ENCODE data around the gene IRS2. TPM values are rescaled to one million over a fixed set of nuclear protein-coding genes. Genes with fewer than 3 reads are reported as not detected.

Gene IRS2
- total and polyA plus RNA-seq, 2 of the 8 experiments (the other 6 are each of a cell fraction or from before 2014, with no cell fraction given), result 2.6 to 17.0 TPM

- TF ChIP-seq CHD7 (IDR thresholded peaks at IDR 0.05; ENCODE audit: insufficient replicate concordance, low read length), result no peak
- TF ChIP-seq FOSL1 (IDR thresholded peaks at IDR 0.05; ENCODE audit: insufficient read depth, low read depth, low read length), result no peak
- no peak for TF ChIP-seq CREB1 (IDR thresholded peaks at IDR 0.05)
- TF ChIP-seq HDAC6 (IDR thresholded peaks at IDR 0.05; ENCODE audit: low read depth, low read length), result no peak
- no peak for TF ChIP-seq RNF2 (IDR thresholded peaks at IDR 0.05; ENCODE audit: borderline replicate concordance, low read depth, low read length, missing control alignments, poor library complexity, severe bottlenecking)
- TF ChIP-seq TCF12 (IDR thresholded peaks at IDR 0.05; ENCODE audit: low read depth, low read length), result no peak
Measured at GRCh38 chr13:109755551-109755950, 30.8 kb downstream of the IRS2 start (continued).

Data from H1 (cell line).